Measurements from ENCODE around the gene TAMALIN.

Gene TAMALIN

GRCh38 chr12:52014567-52015530 is 8.1 kb downstream of the TAMALIN start:
- DNase-seq, result no peak

GRCh38 chr12:52015532-52016041 is 8.8 kb downstream of the TAMALIN start:
- DNase-seq, result no peak

- no peak for DNase-seq
Measured at GRCh38 chr12:52018433-52019112, 11.8 kb downstream of the TAMALIN start.

GRCh38 chr12:52019113-52019770 is 12.5 kb downstream of the TAMALIN start:
- no peak for DNase-seq

GRCh38 chr12:52020539-52021336 is 14.0 kb downstream of the TAMALIN start:
- DNase-seq, result peak; percentile 68 to 79 (median 73)

- DNase-seq, result no peak
Measured at GRCh38 chr12:52022841-52023181, 16.1 kb downstream of the TAMALIN start.

GRCh38 chr12:52023182-52023975 is 16.6 kb downstream of the TAMALIN start:
- peak; percentile 85 to 94 (median 90) for DNase-seq

- DNase-seq, result no peak
Measured at GRCh38 chr12:52023976-52024688, 17.4 kb downstream of the TAMALIN start.

GRCh38 chr12:52024845-52025230 is 18.1 kb downstream of the TAMALIN start:
- peak; percentile 77 to 89 (median 88) for DNase-seq

- DNase-seq, result no peak
Measured at GRCh38 chr12:52026263-52026662, 19.5 kb downstream of the TAMALIN start.

GRCh38 chr12:52027085-52027843 is 20.5 kb downstream of the TAMALIN start:
- DNase-seq, result peak in 1 of 4 experiments; percentile 38

- no peak for DNase-seq
Measured at GRCh38 chr12:52029685-52030084, 22.9 kb downstream of the TAMALIN start.

GRCh38 chr12:52032446-52032803 is 25.7 kb downstream of the TAMALIN start:
- no peak for DNase-seq

GRCh38 chr12:52032804-52033445 is 26.2 kb downstream of the TAMALIN start:
- DNase-seq, result peak; percentile 95 to 97 (median 96)

GRCh38 chr12:52033446-52034140 is 26.8 kb downstream of the TAMALIN start:
- no peak for DNase-seq

GRCh38 chr12:52035190-52035589 is 28.4 kb downstream of the TAMALIN start:
- DNase-seq, result no peak

GRCh38 chr12:52035926-52036325 is 29.2 kb downstream of the TAMALIN start:
- no peak for DNase-seq

- DNase-seq, result peak; percentile 78 to 91 (median 84)
Measured at GRCh38 chr12:52036587-52037171, 29.9 kb downstream of the TAMALIN start.
